Sciatic nerve (tissue), 1 donor: ENCODE data around the gene ZNF841. TPM values are rescaled to one million over a fixed set of nuclear protein-coding genes. Genes with fewer than 3 reads are reported as not detected.

ENCODE experiments used
- total RNA-seq: library from RNA; stranded (reverse); fragmentation: NEBNext Ultra II Directional; extraction: Animal tissue kit (Norgen Biotek cat#: 25700); gene quantifications from one replicate; pipeline ENCODE4 v1.2.1, GENCODE V29; 2021
- donor health status: DM: no; HTN: no; CAD: no.

The ZNF841 gene
- total RNA-seq, 1 donor from 2014 or later = 38.3 TPM

Other genes starting within 250 kb of the ZNF841 start
- 25.6 TPM for gene ZNF577, start 207.8 kb downstream of the ZNF841 start, total RNA-seq
- 16.3 TPM for gene ZNF649, start 190.7 kb downstream of the ZNF841 start, total RNA-seq
- gene ZNF613, start 168.3 kb downstream of the ZNF841 start, total RNA-seq = 6.0 TPM
- gene ZNF350, start 108.9 kb downstream of the ZNF841 start, total RNA-seq = 16.0 TPM
- gene ZNF615, start 87.6 kb downstream of the ZNF841 start, total RNA-seq = 18.7 TPM
- gene ZNF614, start 67.4 kb downstream of the ZNF841 start, total RNA-seq = 9.6 TPM
- gene ZNF432, start 46.9 kb downstream of the ZNF841 start, total RNA-seq = 17.9 TPM
- 12.8 TPM for gene ZNF616, start 44.2 kb upstream of the ZNF841 start, total RNA-seq
- 19.7 TPM for gene ZNF836, start 75.9 kb upstream of the ZNF841 start, total RNA-seq
- 139 TPM for gene PPP2R1A, start 94.3 kb upstream of the ZNF841 start, total RNA-seq
- 21.0 TPM for gene ZNF766, start 173.8 kb upstream of the ZNF841 start, total RNA-seq
- gene ZNF480, start 201.4 kb upstream of the ZNF841 start, total RNA-seq = 13.7 TPM
- gene ZNF610, start 240.5 kb upstream of the ZNF841 start, total RNA-seq = 5.5 TPM